ENCODE data around the gene DPEP1. TPM values are rescaled to one million over a fixed set of nuclear protein-coding genes. Genes with fewer than 3 reads are reported as not detected.

DPEP1 gene
- polyA plus RNA-seq, 3 donors = not detected

- peaks cover 9% of the 10 kb centered on the region in 3 donors for H3K27me3 Mint-ChIP-seq (ENCODE audit: low read depth in 3 of 3)
These were observed 23.2 kb downstream of the DPEP1 start for GRCh38 chr16:89636663-89637062.

GRCh38 chr16:89637379-89637778, 23.9 kb downstream of the DPEP1 start:
- peaks cover 8 to 9% (median 9%) of the 10 kb centered on the region in 3 donors for H3K27me3 Mint-ChIP-seq (ENCODE audit: low read depth in 3 of 3)
- Histone ChIP-seq H3K9ac (ENCODE audit: insufficient read depth, low read length, poor library complexity, severe bottlenecking) (no peak overlapping the region), H3K79me2 (ENCODE audit: insufficient read depth, low read length) (no peaks in the 10 kb centered on the region), H3K27ac (ENCODE audit: low read depth in 1 of 2, low read length in 2 of 2) (no peak overlapping the region), H3K4me2 (replicated peaks; ENCODE audit: extremely low read depth, low read length, poor library complexity, severe bottlenecking) (no peak overlapping the region), H4K20me1 (ENCODE audit: insufficient read depth, low read length) (no peaks in the 10 kb centered on the region), H3K9me3 (replicated peaks in 1 of 2; ENCODE audit: control insufficient read depth in 1 of 2, insufficient read depth in 1 of 2, low read length in 2 of 2) (peaks cover 21 to 34% of the 10 kb centered on the region in 2 donors), H2AFZ (ENCODE audit: insufficient read depth, low read depth, low read length, poor library complexity, severe bottlenecking) (no peak overlapping the region), H3K4me3 (replicated peaks in 1 of 3; ENCODE audit: low read depth in 2 of 3, low read length in 3 of 3) (no peak overlapping the region), H3K36me3 (replicated peaks in 1 of 2; ENCODE audit: control insufficient read depth in 1 of 2, insufficient read depth in 2 of 2, low read length in 2 of 2) (no peaks in the 10 kb centered on the region), H3K27me3 (ENCODE audit: control insufficient read depth in 2 of 2, insufficient read depth in 2 of 2, low read length in 2 of 2) (no peaks in the 10 kb centered on the region), H3K4me1 (ENCODE audit: control insufficient read depth in 1 of 2, insufficient read depth in 2 of 2, low read length in 2 of 2) (peaks cover 0 to 5% of the 10 kb centered on the region in 2 donors)
- peaks cover 7% of the 10 kb centered on the region for H3K4me1 Mint-ChIP-seq
- no peak overlapping the region for H3K27ac Mint-ChIP-seq
- 84% methylated on average over 9 of the region's 10 CpGs for WGBS (ENCODE audit: insufficient coverage)
- peaks cover 12 to 30% (median 22%) of the 10 kb centered on the region in 7 donors for H3K9me3 Mint-ChIP-seq
- intact Hi-C loops (cut with micrococcal nuclease) = no loop called here
- no peaks in the 10 kb centered on the region for H3K36me3 Mint-ChIP-seq
- no peak for TF ChIP-seq CTCF (IDR thresholded peaks at IDR 0.05)
- no peak overlapping the region for H3K4me3 Mint-ChIP-seq
- DNase-seq = no peak

More at GRCh38 chr16:89636663-89637062, 23.2 kb downstream of the DPEP1 start:
- H3K4me3 ChIP-seq (replicated peaks in 1 of 3; ENCODE audit: low read depth in 2 of 3, low read length in 3 of 3) = no peak overlapping the region
- H3K4me2 ChIP-seq (replicated peaks; ENCODE audit: extremely low read depth, low read length, poor library complexity, severe bottlenecking) = no peak overlapping the region
- peaks cover 0 to 5% of the 10 kb centered on the region in 2 donors for H3K4me1 ChIP-seq (ENCODE audit: control insufficient read depth in 1 of 2, insufficient read depth in 2 of 2, low read length in 2 of 2)
- peaks cover 7% of the 10 kb centered on the region for H3K4me1 Mint-ChIP-seq
- intact Hi-C loops (cut with micrococcal nuclease) = no loop called here
- WGBS (ENCODE audit: insufficient coverage) = 98% methylated on average over 12 of the region's 12 CpGs
- no peak overlapping the region for H2AFZ ChIP-seq (ENCODE audit: insufficient read depth, low read depth, low read length, poor library complexity, severe bottlenecking)
- peaks cover 12 to 30% (median 22%) of the 10 kb centered on the region in 7 donors for H3K9me3 Mint-ChIP-seq
- no peak overlapping the region for H3K9ac ChIP-seq (ENCODE audit: insufficient read depth, low read length, poor library complexity, severe bottlenecking)
- H3K27me3 ChIP-seq (ENCODE audit: control insufficient read depth in 2 of 2, insufficient read depth in 2 of 2, low read length in 2 of 2) = no peaks in the 10 kb centered on the region
- H3K36me3 Mint-ChIP-seq = no peaks in the 10 kb centered on the region
- no peak for TF ChIP-seq CTCF (IDR thresholded peaks at IDR 0.05)
- no peak overlapping the region for H3K27ac Mint-ChIP-seq
- no peak overlapping the region for H3K27ac ChIP-seq (ENCODE audit: low read depth in 1 of 2, low read length in 2 of 2)
- peaks cover 21 to 34% of the 10 kb centered on the region in 2 donors for H3K9me3 ChIP-seq (replicated peaks in 1 of 2; ENCODE audit: control insufficient read depth in 1 of 2, insufficient read depth in 1 of 2, low read length in 2 of 2)
- no peak for DNase-seq
- H3K36me3 ChIP-seq (replicated peaks in 1 of 2; ENCODE audit: control insufficient read depth in 1 of 2, insufficient read depth in 2 of 2, low read length in 2 of 2) = no peaks in the 10 kb centered on the region
- no peak overlapping the region for H3K4me3 Mint-ChIP-seq
- H3K79me2 ChIP-seq (ENCODE audit: insufficient read depth, low read length) = no peaks in the 10 kb centered on the region
- H4K20me1 ChIP-seq (ENCODE audit: insufficient read depth, low read length) = no peaks in the 10 kb centered on the region

Measured in CD14-positive monocyte (primary cell).